AG04449 (cell line): Measurements from ENCODE around the gene PLCB1.

ENCODE experiments used
- CTCF ChIA-PET: fragments of 350-600 bp; formaldehyde crosslinking; extraction: SDS; loops from one replicate; lab custom pipeline; 2021; ENCODE audit warnings: antibody characterized with exemption; lab: Yijun Ruan, JAX
- POLR2A ChIA-PET: fragments of 400-600, 350-600 bp; formaldehyde crosslinking; extraction: SDS; loops from one replicate; lab custom pipeline; 2020; ENCODE audit warnings: antibody characterized with exemption, inconsistent platforms; lab: Yijun Ruan, JAX
- DNase-seq: peaks from one replicate; pipeline ENCODE4 v3.0.0-alpha.2; 2010; ENCODE audit warnings: low read depth, low spot score
- H3K4me3 ChIP-seq: 2 replicates; pipeline ENCODE4 v1.5.1; 2011; ENCODE audit warnings: low read depth, mild to moderate bottlenecking, control low read depth, low read length
- CTCF ChIP-seq: IDR thresholded peaks from one replicate; pipeline ENCODE4 v1.5.1; 2011; ENCODE audit warnings: mild to moderate bottlenecking, moderate library complexity, low read length, control low read depth, inconsistent platforms; ENCODE audit not compliant: insufficient read depth; ENCODE audit errors: missing control alignments

PLCB1 gene

GRCh38 chr20:8602389-8603116 lies 470.5 kb downstream of the PLCB1 start:
- no peak for TF ChIP-seq CTCF
- POLR2A ChIA-PET, result no interaction called here
- CTCF ChIA-PET, result interaction anchor here (1.1 kb wide), 1 partner anchor 119 kb away, joined by 3 read pairs; no protein-coding TSS in a partner anchor
- H3K4me3 ChIP-seq, result no peak overlapping the region
- no peak for DNase-seq

- ChIA-PET POLR2A (no interaction called here), CTCF (no interaction called here)
- DNase-seq, result no peak
- no peak overlapping the region for H3K4me3 ChIP-seq
- no peak for TF ChIP-seq CTCF
Observed at GRCh38 chr20:8608470-8608869, 476.4 kb downstream of the PLCB1 start.

- no peak for DNase-seq
- no peak overlapping the region for H3K4me3 ChIP-seq
- no peak for TF ChIP-seq CTCF
- POLR2A ChIA-PET, result no interaction called here
- CTCF ChIA-PET, result interaction anchor here (0.5 to 1.0 kb wide), 3 partner anchors 17 to 161 kb away, joined by 3 read pairs; no protein-coding TSS in a partner anchor
Observed at GRCh38 chr20:8616792-8617191, 484.7 kb downstream of the PLCB1 start.

GRCh38 chr20:8621001-8621400 lies 488.9 kb downstream of the PLCB1 start:
- ChIA-PET POLR2A (no interaction called here), CTCF (no interaction called here)
- no peak for DNase-seq
- no peak for TF ChIP-seq CTCF
- H3K4me3 ChIP-seq, result no peak overlapping the region

- ChIA-PET POLR2A (no interaction called here), CTCF (interaction anchor here (1.6 to 1.8 kb wide), 3 partner anchors 10 to 318 kb away, joined by 3 to 6 read pairs (median 5); no protein-coding TSS in a partner anchor)
- TF ChIP-seq CTCF, result no peak
- no peak overlapping the region for H3K4me3 ChIP-seq
- no peak for DNase-seq
Observed at GRCh38 chr20:8624046-8624445, 492.0 kb downstream of the PLCB1 start.

- CTCF ChIA-PET, result interaction anchor here (1.6 to 1.8 kb wide), 2 partner anchors 9 to 97 kb away, joined by 5 to 6 read pairs; no protein-coding TSS in a partner anchor
- no peak for TF ChIP-seq CTCF
- POLR2A ChIA-PET, result no interaction called here
- H3K4me3 ChIP-seq, result no peak overlapping the region
- no peak for DNase-seq
Observed at GRCh38 chr20:8624616-8625015, 492.6 kb downstream of the PLCB1 start.
